Activated naive CD4-positive, alpha-beta T cell treated with anti-CD3 and anti-CD28 coated beads, Interleukin-2, amount 10 ng/mL, durations not matched to agents 7 days and 5 days (primary cell): Measurements from ENCODE around the gene AGRN.
"Not testable (repeated sequence)": the region's sequence is repeated elsewhere in the genome, so short reads cannot be mapped to it uniquely, and the experiment has no call there.

Experiments used
- CTCF ChIA-PET: fragments of 350-600 bp; sonication (Branson Sonifier 250); formaldehyde crosslinking; loops from one replicate; lab custom pipeline; 2021; ENCODE audit warnings: antibody characterized with exemption; lab: Charles Lee
- DNase-seq: peaks from one replicate; pipeline ENCODE4 v3.0.0-alpha.2; 2020
- H3K27ac Mint-ChIP-seq: one replicate; pipeline ENCODE4 v1.8.0; 2021; ENCODE audit warnings: mild to moderate bottlenecking, moderate library complexity, mixed read lengths
- H3K27me3 Mint-ChIP-seq: one replicate; pipeline ENCODE4 v1.8.0; 2021; ENCODE audit warnings: mild to moderate bottlenecking, mixed read lengths
- H3K36me3 Mint-ChIP-seq: one replicate; pipeline ENCODE4 v1.8.0; 2021; ENCODE audit warnings: mixed read lengths
- H3K4me1 Mint-ChIP-seq: one replicate; pipeline ENCODE4 v1.8.0; 2021; ENCODE audit warnings: mixed read lengths
- H3K4me3 Mint-ChIP-seq: one replicate; pipeline ENCODE4 v1.8.0; 2021; ENCODE audit warnings: mild to moderate bottlenecking, moderate library complexity, mixed read lengths
- H3K9me3 Mint-ChIP-seq: one replicate; pipeline ENCODE4 v1.8.0; 2021; ENCODE audit warnings: mixed read lengths

AGRN gene

GRCh38 chr1:1000357-1001056, 19.4 kb upstream of the AGRN start:
- peak overlapping the region; percentile 51 for H3K4me3 Mint-ChIP-seq
- H3K27me3 Mint-ChIP-seq = peaks cover 94% of the 10 kb centered on the region
- H3K27ac Mint-ChIP-seq = peak overlapping the region; percentile 45
- peaks cover 21% of the 10 kb centered on the region for H3K4me1 Mint-ChIP-seq
- no peaks in the 10 kb centered on the region for H3K36me3 Mint-ChIP-seq
- DNase-seq = peak; percentile 68
- no peaks in the 10 kb centered on the region for H3K9me3 Mint-ChIP-seq
- CTCF ChIA-PET = interaction anchor here (1.9 to 2.0 kb wide), 3 partner anchors 9 to 19 kb away, joined by 5 to 12 read pairs (median 9); partner anchors contain the start of gene ISG15

- Mint-ChIP-seq H3K4me1 (peaks cover 17% of the 10 kb centered on the region), H3K27me3 (peaks cover 94% of the 10 kb centered on the region), H3K4me3 (peak overlapping the region; percentile 51), H3K27ac (no peak overlapping the region), H3K9me3 (no peaks in the 10 kb centered on the region), H3K36me3 (no peaks in the 10 kb centered on the region)
- DNase-seq = no peak
- CTCF ChIA-PET = interaction anchor here (0.8 to 2.0 kb wide), 6 partner anchors 9 to 304 kb away, joined by 3 to 12 read pairs (median 4); partner anchors contain the start of gene ISG15
These were observed 18.7 kb upstream of the AGRN start for GRCh38 chr1:1001057-1001783.

- H3K36me3 Mint-ChIP-seq = no peaks in the 10 kb centered on the region
- CTCF ChIA-PET = interaction anchor here (1.0 to 2.1 kb wide), 2 partner anchors 10 to 20 kb away, joined by 3 to 13 read pairs; partner anchors contain the start of gene ISG15
- peaks cover 17% of the 10 kb centered on the region for H3K4me1 Mint-ChIP-seq
- H3K4me3 Mint-ChIP-seq = no peak overlapping the region
- H3K27me3 Mint-ChIP-seq = peaks cover 90% of the 10 kb centered on the region
- H3K9me3 Mint-ChIP-seq = no peaks in the 10 kb centered on the region
- peak; percentile 15 for DNase-seq
- H3K27ac Mint-ChIP-seq = no peak overlapping the region
These were observed 16.1 kb upstream of the AGRN start for GRCh38 chr1:1003618-1004419.

GRCh38 chr1:1004420-1004779, 15.5 kb upstream of the AGRN start:
- Mint-ChIP-seq H3K9me3 (no peaks in the 10 kb centered on the region), H3K27me3 (peaks cover 90% of the 10 kb centered on the region), H3K4me1 (peaks cover 17% of the 10 kb centered on the region), H3K27ac (no peak overlapping the region), H3K36me3 (no peaks in the 10 kb centered on the region), H3K4me3 (no peak overlapping the region)
- CTCF ChIA-PET = interaction anchor here (0.6 kb wide), 1 partner anchor 24 kb away, joined by 3 read pairs; no protein-coding TSS in a partner anchor
- peak; percentile 19 for DNase-seq

- Mint-ChIP-seq H3K27me3 (peaks cover 89% of the 10 kb centered on the region), H3K4me1 (peaks cover 17% of the 10 kb centered on the region), H3K9me3 (no peaks in the 10 kb centered on the region), H3K4me3 (no peak overlapping the region), H3K36me3 (no peaks in the 10 kb centered on the region), H3K27ac (no peak overlapping the region)
- peak; percentile 37 for DNase-seq
- CTCF ChIA-PET = interaction anchor here (0.6 to 1.7 kb wide), 2 partner anchors 21 to 25 kb away, joined by 3 to 5 read pairs; no protein-coding TSS in a partner anchor
These were observed 14.9 kb upstream of the AGRN start for GRCh38 chr1:1004780-1005697.

GRCh38 chr1:1005774-1006304, 14.1 kb upstream of the AGRN start:
- Mint-ChIP-seq H3K4me3 (no peak overlapping the region), H3K9me3 (no peaks in the 10 kb centered on the region), H3K36me3 (no peaks in the 10 kb centered on the region), H3K4me1 (peaks cover 13% of the 10 kb centered on the region), H3K27me3 (peaks cover 81% of the 10 kb centered on the region), H3K27ac (no peak overlapping the region)
- CTCF ChIA-PET = interaction anchor here (1.7 kb wide), 1 partner anchor 22 kb away, joined by 5 read pairs; no protein-coding TSS in a partner anchor
- peak; percentile 16 for DNase-seq

- Mint-ChIP-seq H3K27ac (no peak overlapping the region), H3K4me3 (no peak overlapping the region), H3K36me3 (no peaks in the 10 kb centered on the region), H3K9me3 (no peaks in the 10 kb centered on the region), H3K27me3 (peaks cover 74% of the 10 kb centered on the region), H3K4me1 (peaks cover 12% of the 10 kb centered on the region)
- CTCF ChIA-PET = interaction anchor here (0.8 to 1.7 kb wide), 2 partner anchors 22 to 24 kb away, joined by 5 read pairs; no protein-coding TSS in a partner anchor
- peak; percentile 17 for DNase-seq
These were observed 13.4 kb upstream of the AGRN start for GRCh38 chr1:1006305-1007159.

- H3K9me3 Mint-ChIP-seq, H3K27ac Mint-ChIP-seq, H3K4me3 Mint-ChIP-seq, DNase-seq, CTCF ChIA-PET: not testable (repeated sequence)
- H3K27me3 Mint-ChIP-seq = peaks cover 40% of the 10 kb centered on the region
- peaks cover 15% of the 10 kb centered on the region for H3K36me3 Mint-ChIP-seq
- H3K4me1 Mint-ChIP-seq = peaks cover 32% of the 10 kb centered on the region
These were observed 9.8 kb upstream of the AGRN start for GRCh38 chr1:1010131-1010530.

GRCh38 chr1:1011396-1011949, 8.4 kb upstream of the AGRN start:
- Mint-ChIP-seq H3K27me3 (peaks cover 27% of the 10 kb centered on the region), H3K9me3 (no peaks in the 10 kb centered on the region), H3K27ac (peak overlapping the region; percentile 30), H3K4me1 (peaks cover 33% of the 10 kb centered on the region), H3K36me3 (peaks cover 15% of the 10 kb centered on the region), H3K4me3 (no peak overlapping the region)
- DNase-seq = no peak
- CTCF ChIA-PET = interaction anchor here (0.8 kb wide), 1 partner anchor 9 kb away, joined by 3 read pairs; no protein-coding TSS in a partner anchor

- peak overlapping the region; percentile 95 for H3K27ac Mint-ChIP-seq
- CTCF ChIA-PET = interaction anchor here (2.1 to 2.9 kb wide), 3 partner anchors 11 to 51 kb away, joined by 8 to 17 read pairs (median 12); no protein-coding TSS in a partner anchor
- DNase-seq, H3K9me3 Mint-ChIP-seq: not testable (repeated sequence)
- peaks cover 15% of the 10 kb centered on the region for H3K27me3 Mint-ChIP-seq
- peak overlapping the region; percentile 86 for H3K4me3 Mint-ChIP-seq
- H3K36me3 Mint-ChIP-seq = peaks cover 22% of the 10 kb centered on the region
- H3K4me1 Mint-ChIP-seq = peaks cover 40% of the 10 kb centered on the region
These were observed 7.2 kb upstream of the AGRN start for GRCh38 chr1:1012736-1013104.

GRCh38 chr1:1013105-1013921, 6.6 kb upstream of the AGRN start, which contains the start of gene ISG15:
Gene ISG15, plus strand, starts transcription at chr1:1013497. Its CDS starts 77 bp downstream, at chr1:1013574.
- CTCF ChIA-PET = interaction anchor here (0.6 to 2.9 kb wide), 7 partner anchors 10 to 359 kb away, joined by 3 to 17 read pairs (median 8); no protein-coding TSS in a partner anchor
- Mint-ChIP-seq H3K27ac (peak within 1 kb of the TSS; percentile 95), H3K27me3 (peaks cover 11% of the 10 kb centered on the region), H3K36me3 (peaks cover 22% of the 10 kb centered on the region), H3K4me3 (peak within 1 kb of the TSS; percentile 86), H3K9me3 (no peaks in the 10 kb centered on the region), H3K4me1 (peaks cover 42% of the 10 kb centered on the region)
- DNase-seq = peak; percentile 95
